Osteocyte (in vitro differentiated cells): ENCODE measurements around the gene RHCG. TPM values are rescaled to one million over a fixed set of nuclear protein-coding genes. Genes with fewer than 3 reads are reported as not detected.

Experiments
- DNase-seq: peaks from one replicate; pipeline ENCODE4 v3.0.0; 2021; ENCODE audit warnings: mixed read lengths; ENCODE audit not compliant: unreplicated experiment; ENCODE audit errors: extremely low spot score
- H3K27ac Mint-ChIP-seq: one replicate; pipeline ENCODE4 v1.8.0; 2021; ENCODE audit warnings: mild to moderate bottlenecking, mixed read lengths; ENCODE audit not compliant: unreplicated experiment
- H3K27me3 Mint-ChIP-seq: one replicate; pipeline ENCODE4 v1.8.0; 2021; ENCODE audit warnings: mixed read lengths; ENCODE audit not compliant: unreplicated experiment
- H3K36me3 Mint-ChIP-seq: one replicate; pipeline ENCODE4 v1.8.0; 2021; ENCODE audit warnings: mixed read lengths; ENCODE audit not compliant: unreplicated experiment
- H3K4me1 Mint-ChIP-seq: one replicate; pipeline ENCODE4 v1.8.0; 2021; ENCODE audit warnings: mixed read lengths; ENCODE audit not compliant: unreplicated experiment
- H3K4me3 Mint-ChIP-seq: one replicate; pipeline ENCODE4 v1.8.0; 2021; ENCODE audit warnings: mild to moderate bottlenecking, moderate library complexity, mixed read lengths; ENCODE audit not compliant: unreplicated experiment
- H3K9me3 Mint-ChIP-seq: one replicate; pipeline ENCODE4 v1.8.0; 2021; ENCODE audit warnings: mixed read lengths; ENCODE audit not compliant: unreplicated experiment
- total RNA-seq: library from RNA; stranded (reverse); gene quantifications from 2 replicates; pipeline ENCODE4 v1.2.1, GENCODE V29; 2021
- TF ChIP-seq, protein P1 (sequence below): fragments of 200-600 bp; sonication (generic); IDR thresholded peaks from 2 replicates; pipeline ENCODE4 v1.5.0; 2021; ENCODE audit warnings: antibody characterized with exemption, mild to moderate bottlenecking, moderate library complexity

Gene RHCG
- total RNA-seq, 1 donor from 2014 or later = not detected

- H3K9me3 Mint-ChIP-seq = no peaks in the 10 kb centered on the region
- H3K4me3 Mint-ChIP-seq = no peak overlapping the region
- peaks cover 5% of the 10 kb centered on the region for H3K4me1 Mint-ChIP-seq
- peaks cover 54% of the 10 kb centered on the region for H3K27me3 Mint-ChIP-seq
- no peak overlapping the region for H3K27ac Mint-ChIP-seq
- no peak for DNase-seq
- TF ChIP-seq, protein P1, sequence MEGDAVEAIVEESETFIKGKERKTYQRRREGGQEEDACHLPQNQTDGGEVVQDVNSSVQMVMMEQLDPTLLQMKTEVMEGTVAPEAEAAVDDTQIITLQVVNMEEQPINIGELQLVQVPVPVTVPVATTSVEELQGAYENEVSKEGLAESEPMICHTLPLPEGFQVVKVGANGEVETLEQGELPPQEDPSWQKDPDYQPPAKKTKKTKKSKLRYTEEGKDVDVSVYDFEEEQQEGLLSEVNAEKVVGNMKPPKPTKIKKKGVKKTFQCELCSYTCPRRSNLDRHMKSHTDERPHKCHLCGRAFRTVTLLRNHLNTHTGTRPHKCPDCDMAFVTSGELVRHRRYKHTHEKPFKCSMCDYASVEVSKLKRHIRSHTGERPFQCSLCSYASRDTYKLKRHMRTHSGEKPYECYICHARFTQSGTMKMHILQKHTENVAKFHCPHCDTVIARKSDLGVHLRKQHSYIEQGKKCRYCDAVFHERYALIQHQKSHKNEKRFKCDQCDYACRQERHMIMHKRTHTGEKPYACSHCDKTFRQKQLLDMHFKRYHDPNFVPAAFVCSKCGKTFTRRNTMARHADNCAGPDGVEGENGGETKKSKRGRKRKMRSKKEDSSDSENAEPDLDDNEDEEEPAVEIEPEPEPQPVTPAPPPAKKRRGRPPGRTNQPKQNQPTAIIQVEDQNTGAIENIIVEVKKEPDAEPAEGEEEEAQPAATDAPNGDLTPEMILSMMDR = peak; percentile 40
- H3K36me3 Mint-ChIP-seq = no peaks in the 10 kb centered on the region
Measured at GRCh38 chr15:89492111-89492641, 4.2 kb downstream of the RHCG start.

DNA sequence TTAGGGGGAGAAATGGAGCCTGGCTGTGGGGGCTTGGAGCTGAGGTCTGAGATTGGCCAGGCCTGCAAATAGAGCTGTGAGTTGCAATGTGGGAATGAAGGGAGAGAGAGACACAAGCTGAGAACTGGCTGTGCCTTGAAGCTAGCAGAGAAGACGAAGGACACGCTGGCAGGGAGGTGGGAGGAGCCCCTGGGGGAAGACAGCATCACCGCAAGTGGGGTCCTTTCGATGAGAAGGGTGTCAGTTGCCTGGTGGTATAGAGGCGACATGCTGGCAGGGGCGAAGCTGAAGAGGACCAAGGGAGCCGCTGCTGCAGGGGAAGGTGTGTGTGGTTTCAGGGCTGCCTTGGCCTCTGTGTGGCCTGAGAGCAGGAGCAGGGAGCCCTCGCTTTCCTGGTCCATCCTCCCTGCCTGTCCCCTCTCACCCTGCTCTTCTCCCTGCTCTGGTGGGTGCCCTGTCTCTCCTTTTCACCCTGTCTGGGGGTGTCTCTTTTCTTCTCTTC, 5.5 kb downstream of the RHCG start:
- H3K4me3 Mint-ChIP-seq = no peak overlapping the region
- no peak overlapping the region for H3K27ac Mint-ChIP-seq
- H3K4me1 Mint-ChIP-seq = no peaks in the 10 kb centered on the region
- TF ChIP-seq, protein P1 = no peak
- H3K9me3 Mint-ChIP-seq = no peaks in the 10 kb centered on the region
- no peaks in the 10 kb centered on the region for H3K36me3 Mint-ChIP-seq
- DNase-seq = no peak
- peaks cover 46% of the 10 kb centered on the region for H3K27me3 Mint-ChIP-seq

DNA sequence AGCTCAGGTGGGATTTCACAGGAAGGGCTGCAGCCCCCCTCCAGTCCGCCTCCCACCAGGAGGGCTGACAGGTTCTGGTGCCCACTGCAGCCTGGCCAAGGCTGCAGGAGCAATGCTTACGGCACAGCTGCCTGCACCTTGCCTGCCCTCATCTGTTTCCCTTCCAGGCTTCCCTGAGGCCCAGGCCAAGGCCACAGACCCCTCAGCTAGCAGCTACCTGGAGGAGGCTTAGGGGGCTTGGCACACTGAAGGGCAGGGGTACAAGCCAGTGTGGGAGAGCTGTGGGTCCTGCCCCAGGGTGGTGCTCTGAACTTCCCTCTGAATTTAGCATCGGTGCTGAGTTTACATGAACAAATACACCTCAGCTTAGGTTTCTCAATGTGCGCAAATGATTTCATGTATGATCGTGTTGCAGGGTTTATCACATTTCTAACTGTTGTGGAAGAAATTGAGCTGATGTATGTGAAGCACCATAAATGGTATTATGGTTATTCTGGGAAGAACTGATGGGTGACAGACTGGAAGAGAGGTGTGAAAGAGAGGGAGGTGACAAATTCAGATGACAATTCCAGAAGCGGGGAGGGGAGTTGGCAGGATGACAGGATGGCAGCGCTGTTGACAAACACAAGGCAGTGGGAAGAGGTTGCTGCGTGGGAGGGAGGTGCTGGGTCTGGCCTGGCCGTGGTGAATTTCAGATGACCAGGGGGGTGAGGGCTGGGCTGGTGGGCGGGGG, 6.1 kb downstream of the RHCG start:
- DNase-seq = no peak
- H3K27ac Mint-ChIP-seq = no peak overlapping the region
- H3K9me3 Mint-ChIP-seq = no peaks in the 10 kb centered on the region
- no peaks in the 10 kb centered on the region for H3K36me3 Mint-ChIP-seq
- no peak overlapping the region for H3K4me3 Mint-ChIP-seq
- peaks cover 47% of the 10 kb centered on the region for H3K27me3 Mint-ChIP-seq
- H3K4me1 Mint-ChIP-seq = no peaks in the 10 kb centered on the region
- TF ChIP-seq, protein P1 = no peak

DNA sequence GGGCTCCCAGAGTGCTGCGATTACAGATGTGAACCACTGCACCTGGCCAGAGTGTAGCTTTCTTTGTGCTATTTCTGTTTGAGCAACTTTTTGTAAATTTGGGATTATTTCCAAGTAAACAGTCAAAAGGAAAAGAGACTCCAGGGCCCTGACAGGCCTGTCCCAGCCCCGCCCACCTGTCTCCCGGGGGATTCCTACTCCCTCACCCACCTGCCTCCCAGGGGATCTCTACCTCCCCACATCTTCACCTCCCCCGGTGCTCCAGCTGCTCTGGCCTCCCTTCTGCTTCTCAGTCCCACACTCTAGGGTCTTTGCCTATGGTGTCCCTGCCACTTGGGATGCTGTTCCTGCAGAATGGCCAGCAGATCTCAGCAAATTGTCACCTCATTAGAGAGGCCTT, 7.0 kb downstream of the RHCG start:
- Mint-ChIP-seq H3K27me3 (peaks cover 43% of the 10 kb centered on the region), H3K4me3 (no peak overlapping the region), H3K4me1 (no peaks in the 10 kb centered on the region), H3K9me3 (no peaks in the 10 kb centered on the region), H3K27ac (no peak overlapping the region), H3K36me3 (no peaks in the 10 kb centered on the region)
- no peak for DNase-seq
- TF ChIP-seq, protein P1 = no peak

- Mint-ChIP-seq H3K4me1 (no peaks in the 10 kb centered on the region), H3K36me3 (no peaks in the 10 kb centered on the region), H3K9me3 (no peaks in the 10 kb centered on the region), H3K27ac (no peak overlapping the region), H3K27me3 (peaks cover 49% of the 10 kb centered on the region), H3K4me3 (no peak overlapping the region)
- TF ChIP-seq, protein P1 = no peak
- DNase-seq = no peak
Measured at GRCh38 chr15:89487791-89488190, 8.6 kb downstream of the RHCG start.
